Measurements from ENCODE around the gene PLB1.

DNA sequence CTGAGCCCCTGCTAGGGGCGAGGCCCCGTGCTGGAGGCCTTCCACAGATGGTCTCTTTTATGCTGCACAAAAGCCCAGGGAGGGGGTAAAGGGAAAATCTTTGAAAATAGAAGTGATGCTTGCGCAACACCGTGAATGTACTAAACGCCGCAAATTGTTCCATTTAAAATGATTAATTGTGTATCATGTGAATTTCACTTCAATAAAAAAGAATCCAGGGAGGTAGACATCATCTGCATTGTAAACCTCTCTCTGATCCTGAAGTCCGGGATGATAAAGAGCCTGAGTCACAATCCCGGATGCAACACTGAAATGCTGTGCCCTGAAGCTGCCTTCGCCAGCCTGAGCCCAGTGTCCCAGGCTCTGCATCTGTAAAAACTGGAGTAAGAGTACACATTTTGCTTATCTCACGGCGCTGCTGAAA lies 148.1 kb downstream of the PLB1 start:
- TF ChIP-seq, protein P1, sequence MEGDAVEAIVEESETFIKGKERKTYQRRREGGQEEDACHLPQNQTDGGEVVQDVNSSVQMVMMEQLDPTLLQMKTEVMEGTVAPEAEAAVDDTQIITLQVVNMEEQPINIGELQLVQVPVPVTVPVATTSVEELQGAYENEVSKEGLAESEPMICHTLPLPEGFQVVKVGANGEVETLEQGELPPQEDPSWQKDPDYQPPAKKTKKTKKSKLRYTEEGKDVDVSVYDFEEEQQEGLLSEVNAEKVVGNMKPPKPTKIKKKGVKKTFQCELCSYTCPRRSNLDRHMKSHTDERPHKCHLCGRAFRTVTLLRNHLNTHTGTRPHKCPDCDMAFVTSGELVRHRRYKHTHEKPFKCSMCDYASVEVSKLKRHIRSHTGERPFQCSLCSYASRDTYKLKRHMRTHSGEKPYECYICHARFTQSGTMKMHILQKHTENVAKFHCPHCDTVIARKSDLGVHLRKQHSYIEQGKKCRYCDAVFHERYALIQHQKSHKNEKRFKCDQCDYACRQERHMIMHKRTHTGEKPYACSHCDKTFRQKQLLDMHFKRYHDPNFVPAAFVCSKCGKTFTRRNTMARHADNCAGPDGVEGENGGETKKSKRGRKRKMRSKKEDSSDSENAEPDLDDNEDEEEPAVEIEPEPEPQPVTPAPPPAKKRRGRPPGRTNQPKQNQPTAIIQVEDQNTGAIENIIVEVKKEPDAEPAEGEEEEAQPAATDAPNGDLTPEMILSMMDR (conservative IDR thresholded peaks at IDR 0.05; ENCODE audit: low read depth, low read length), result no peak
- TF ChIP-seq EZH2 (IDR thresholded peaks at IDR 0.05; ENCODE audit: low read length, unreplicated experiment) (no peak), EZH2phosphoT487 (IDR thresholded peaks at IDR 0.05; ENCODE audit: borderline replicate concordance, low read length) (no peak)
